Smooth muscle cell (in vitro differentiated cells): ENCODE measurements around the gene FOXP1. TPM values are rescaled to one million over a fixed set of nuclear protein-coding genes. Genes with fewer than 3 reads are reported as not detected.
A peak's percentile ranks its signal among the peaks of the same experiment; 100 is the strongest.

Experiments
- DNase-seq: peaks from one replicate; lab custom pipeline; 2025; ENCODE audit not compliant: unreplicated experiment; lab: John Stamatoyannopoulos, UW
- H2AFZ ChIP-seq: fragments of 200-600 bp; sonication (generic); 2 replicates; pipeline ENCODE4 v1.6.0; 2016; ENCODE audit warnings: antibody characterized with exemption, low read depth, mild to moderate bottlenecking
- H3F3A ChIP-seq: fragments of 200-600 bp; sonication (generic); 2 replicates; pipeline ENCODE4 v1.6.0; 2017; ENCODE audit warnings: antibody characterized with exemption, low read depth
- H3K27ac ChIP-seq: fragments of 200-600 bp; sonication (generic); 2 replicates; pipeline ENCODE4 v1.5.1; 2016; ENCODE audit warnings: low read depth, mild to moderate bottlenecking
- H3K27me3 ChIP-seq: fragments of 200-600 bp; sonication (generic); 2 replicates; pipeline ENCODE4 v1.6.1; 2016; ENCODE audit warnings: low read depth, mild to moderate bottlenecking
- H3K36me3 ChIP-seq: fragments of 200-600 bp; sonication (generic); 2 replicates; pipeline ENCODE4 v1.5.1; 2016; ENCODE audit warnings: low read depth
- H3K4me1 ChIP-seq: fragments of 200-600 bp; sonication (generic); 2 replicates; pipeline ENCODE4 v1.5.1; 2016; ENCODE audit warnings: low read depth
- H3K4me2 ChIP-seq: fragments of 200-600 bp; sonication (generic); 2 replicates; pipeline ENCODE4 v1.6.0; 2016; ENCODE audit warnings: mild to moderate bottlenecking
- H3K4me3 ChIP-seq: fragments of 200-600 bp; sonication (generic); 2 replicates; pipeline ENCODE4 v1.5.1; 2016; ENCODE audit warnings: mild to moderate bottlenecking
- H3K79me2 ChIP-seq: fragments of 200-600 bp; sonication (generic); 2 replicates; pipeline ENCODE4 v1.6.0; 2016; ENCODE audit warnings: low read depth, mild to moderate bottlenecking
- H3K9ac ChIP-seq: fragments of 200-600 bp; sonication (generic); 2 replicates; pipeline ENCODE4 v1.6.0; 2016; ENCODE audit warnings: low read depth
- H3K9me3 ChIP-seq: fragments of 200-600 bp; sonication (generic); replicated peaks from 2 replicates; pipeline ENCODE4 v1.5.1; 2016; ENCODE audit warnings: low read depth
- H4K20me1 ChIP-seq: fragments of 200-600 bp; sonication (generic); 2 replicates; pipeline ENCODE4 v1.6.0; 2016; ENCODE audit warnings: low read depth
- CTCF ChIP-seq: fragments of 200-600 bp; sonication (generic); IDR thresholded peaks from 2 replicates; pipeline ENCODE4 v1.5.1; 2017; ENCODE audit warnings: borderline replicate concordance, mild to moderate bottlenecking, antibody characterized with exemption; ENCODE audit not compliant: insufficient read depth, poor library complexity, severe bottlenecking
- WGBS: methylation state at CpG from one replicate; pipeline ENCODE4 v1.1.7; 2016; ENCODE audit warnings: low lambda C conversion rate; 5-methylcytosine and 5-hydroxymethylcytosine counted together
- polyA plus RNA-seq: library from polyadenylated mRNA; unstranded; fragments of >200 nt; fragmentation: Nextera tagmentation; extraction: Ambion mirVana; gene quantifications from 2 replicates; pipeline ENCODE4 v1.2.1, GENCODE V29; 2016
- total RNA-seq: library from RNA; depleted of rRNA; stranded (reverse); fragments of >200 nt; gene quantifications from 2 replicates; pipeline ENCODE4 v1.2.3, GENCODE V29; 2014

Gene FOXP1
- total and polyA plus RNA-seq, 2 experiments from 2014 or later = 40.9 to 68.0 TPM

- 26% methylated on average over 3 of the region's 3 CpGs for WGBS
Measured at GRCh38 chr3:71541313-71541712, 42.2 kb downstream of the FOXP1 start.

GRCh38 chr3:71537211-71537611, 46.3 kb downstream of the FOXP1 start:
- Histone ChIP-seq H3K4me3 (no peak overlapping the region), H3K79me2 (peaks cover 30% of the 10 kb centered on the region), H3K9me3 (no peaks in the 10 kb centered on the region), H3K36me3 (no peaks in the 10 kb centered on the region), H3K4me1 (peaks cover 22% of the 10 kb centered on the region), H2AFZ (no peak overlapping the region), H3K4me2 (peak overlapping the region; percentile 74), H3K27me3 (no peaks in the 10 kb centered on the region), H4K20me1 (no peaks in the 10 kb centered on the region), H3K9ac (no peak overlapping the region), H3K27ac (peak overlapping the region; percentile 76), H3F3A (peaks cover 31% of the 10 kb centered on the region)
- 22% methylated on average over 7 of the region's 7 CpGs for WGBS
- DNase-seq = peak; percentile 12
- TF ChIP-seq CTCF = no peak

More at GRCh38 chr3:71541313-71541712, 42.2 kb downstream of the FOXP1 start:
- no peaks in the 10 kb centered on the region for H4K20me1 ChIP-seq
- H3K9ac ChIP-seq = no peak overlapping the region
- peak overlapping the region; percentile 72 for H3K4me2 ChIP-seq
- no peak for TF ChIP-seq CTCF
- no peaks in the 10 kb centered on the region for H3K9me3 ChIP-seq
- peaks cover 14% of the 10 kb centered on the region for H3K79me2 ChIP-seq
- no peak overlapping the region for H2AFZ ChIP-seq
- no peak for DNase-seq
- H3K27ac ChIP-seq = peak overlapping the region; percentile 71
- H3K27me3 ChIP-seq = no peaks in the 10 kb centered on the region
- peaks cover 22% of the 10 kb centered on the region for H3F3A ChIP-seq
- H3K36me3 ChIP-seq = no peaks in the 10 kb centered on the region
- H3K4me1 ChIP-seq = peaks cover 19% of the 10 kb centered on the region
- H3K4me3 ChIP-seq = no peak overlapping the region

GRCh38 chr3:71536376-71536965, 47.1 kb downstream of the FOXP1 start:
- no peak overlapping the region for H2AFZ ChIP-seq
- 30% methylated on average over 7 of the region's 7 CpGs for WGBS
- H3K27ac ChIP-seq = peak overlapping the region; percentile 76
- H3K4me3 ChIP-seq = no peak overlapping the region
- peak overlapping the region; percentile 74 for H3K4me2 ChIP-seq
- no peaks in the 10 kb centered on the region for H3K27me3 ChIP-seq
- peaks cover 16% of the 10 kb centered on the region for H3K4me1 ChIP-seq
- TF ChIP-seq CTCF = no peak
- H3K9ac ChIP-seq = no peak overlapping the region
- H3K79me2 ChIP-seq = peaks cover 34% of the 10 kb centered on the region
- H3K9me3 ChIP-seq = no peaks in the 10 kb centered on the region
- no peaks in the 10 kb centered on the region for H3K36me3 ChIP-seq
- no peaks in the 10 kb centered on the region for H4K20me1 ChIP-seq
- peaks cover 25% of the 10 kb centered on the region for H3F3A ChIP-seq
- DNase-seq = no peak

GRCh38 chr3:71533588-71533987, 49.9 kb downstream of the FOXP1 start:
- Histone ChIP-seq H3K4me2 (peak overlapping the region; percentile 1), H3K4me1 (peaks cover 15% of the 10 kb centered on the region), H3K27ac (no peak overlapping the region), H2AFZ (no peak overlapping the region), H3F3A (peaks cover 20% of the 10 kb centered on the region), H3K36me3 (no peaks in the 10 kb centered on the region), H3K4me3 (no peak overlapping the region), H3K79me2 (peaks cover 23% of the 10 kb centered on the region), H3K27me3 (no peaks in the 10 kb centered on the region), H3K9ac (no peak overlapping the region), H4K20me1 (no peaks in the 10 kb centered on the region), H3K9me3 (no peaks in the 10 kb centered on the region)
- 98% methylated on average over 4 of the region's 4 CpGs for WGBS
- no peak for DNase-seq
- TF ChIP-seq CTCF = no peak
